Stimulated activated CD8-positive, alpha-beta memory T cell treated with anti-CD3 and anti-CD28 coated beads, Interleukin-15, amount 100 ng/mL, for 24 hours (primary cell): Measurements from ENCODE around the gene SCTR.

Experiments
- DNase-seq: peaks from one replicate; pipeline ENCODE4 v3.0.0-alpha.2; 2020; ENCODE audit warnings: low read depth

The SCTR gene

DNA sequence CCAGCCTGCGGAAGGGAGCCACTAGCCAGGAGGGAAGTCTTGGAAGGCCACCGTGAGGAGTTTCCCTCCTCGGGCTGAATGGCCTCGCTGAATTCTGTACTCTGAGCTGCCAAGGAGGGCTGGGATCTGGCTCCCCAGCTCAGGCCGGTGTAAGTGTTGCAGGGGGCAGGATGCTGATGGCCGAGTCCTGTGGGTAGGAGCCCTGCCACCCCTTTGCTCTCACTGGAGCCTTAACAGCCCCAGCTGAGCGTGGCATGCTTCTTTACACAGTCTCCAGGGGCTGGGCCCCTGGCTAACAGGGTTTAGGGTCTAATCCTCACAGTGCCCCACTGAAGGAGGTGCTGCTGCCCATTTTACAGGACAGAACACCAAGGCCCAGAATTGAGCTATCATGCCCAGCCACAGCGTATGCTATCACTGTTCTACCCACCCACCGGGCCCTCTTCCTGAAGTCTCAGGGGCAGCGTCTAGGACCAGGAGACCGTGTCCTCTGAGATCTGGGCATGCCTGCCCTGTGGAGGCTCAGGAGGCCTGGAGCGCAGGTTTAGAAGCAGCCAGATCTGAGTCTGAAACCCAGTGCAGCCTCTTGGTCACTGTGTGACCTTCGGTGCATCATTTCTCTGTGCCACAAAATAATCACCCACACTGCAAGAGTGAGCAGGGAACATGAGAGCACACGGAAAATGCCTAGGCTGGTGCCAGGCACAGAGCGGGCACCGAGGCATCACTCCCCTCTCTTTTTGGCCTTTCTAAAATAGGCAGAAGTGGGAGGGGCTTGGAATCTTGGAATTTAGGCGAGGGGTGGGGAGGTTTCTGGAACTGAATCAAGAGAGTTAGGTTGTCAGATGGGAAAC, 49.7 kb downstream of the SCTR start:
- no peak for DNase-seq

DNA sequence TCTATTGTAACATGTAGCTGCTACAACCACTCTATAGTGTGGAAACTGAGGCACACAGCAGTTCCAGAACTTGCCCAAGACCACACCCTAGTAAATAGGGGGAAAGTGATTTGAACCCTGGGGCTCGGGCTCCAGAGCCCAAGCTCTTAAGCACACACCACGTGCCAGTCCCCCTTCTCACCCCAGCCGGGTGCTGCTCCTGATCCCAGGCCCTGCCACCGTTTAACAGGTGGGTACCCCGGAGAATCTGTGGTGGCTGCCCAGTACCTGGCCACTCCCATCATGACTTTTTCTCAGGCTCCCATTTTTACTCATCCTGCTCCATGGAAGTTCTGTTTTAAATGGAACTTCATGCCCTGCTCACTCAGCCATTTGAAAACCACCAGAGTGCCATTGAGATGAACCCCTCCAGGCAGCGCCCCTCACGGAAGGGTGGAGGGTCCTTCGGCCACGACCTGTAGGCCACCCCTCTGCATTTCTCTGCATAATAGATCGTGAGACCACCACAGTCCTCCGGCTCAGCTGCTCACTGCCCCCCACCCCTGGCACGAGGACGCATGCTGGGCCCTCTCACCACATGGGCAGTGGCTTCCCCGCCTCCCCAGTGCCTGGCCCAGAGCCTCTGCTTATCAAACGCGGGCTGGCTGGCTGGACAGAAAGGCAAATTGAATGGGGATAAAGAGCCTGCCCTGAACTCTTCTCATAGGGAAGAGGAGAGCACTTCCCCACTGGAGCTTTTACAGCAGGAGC, 50.5 kb downstream of the SCTR start:
- no peak for DNase-seq

DNA sequence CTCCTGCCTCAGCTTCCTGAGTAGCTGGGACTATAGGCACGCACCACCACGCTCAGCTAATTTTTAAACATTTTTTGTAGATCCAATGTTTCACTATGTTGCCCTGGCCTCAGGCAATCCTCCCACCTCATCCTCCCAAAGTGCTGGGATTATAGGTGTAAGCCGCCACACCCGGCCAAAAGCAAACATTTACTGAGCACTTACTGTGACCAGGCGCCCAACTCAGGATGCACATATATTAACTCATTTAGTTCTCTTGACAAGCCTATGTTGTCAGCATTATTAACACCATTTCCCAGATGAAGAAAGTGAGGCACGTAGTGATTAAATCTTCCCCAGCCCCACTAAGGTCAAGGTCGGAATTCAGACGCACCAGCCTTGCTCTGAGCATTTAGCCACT, 51.5 kb downstream of the SCTR start:
- DNase-seq, result no peak

DNA sequence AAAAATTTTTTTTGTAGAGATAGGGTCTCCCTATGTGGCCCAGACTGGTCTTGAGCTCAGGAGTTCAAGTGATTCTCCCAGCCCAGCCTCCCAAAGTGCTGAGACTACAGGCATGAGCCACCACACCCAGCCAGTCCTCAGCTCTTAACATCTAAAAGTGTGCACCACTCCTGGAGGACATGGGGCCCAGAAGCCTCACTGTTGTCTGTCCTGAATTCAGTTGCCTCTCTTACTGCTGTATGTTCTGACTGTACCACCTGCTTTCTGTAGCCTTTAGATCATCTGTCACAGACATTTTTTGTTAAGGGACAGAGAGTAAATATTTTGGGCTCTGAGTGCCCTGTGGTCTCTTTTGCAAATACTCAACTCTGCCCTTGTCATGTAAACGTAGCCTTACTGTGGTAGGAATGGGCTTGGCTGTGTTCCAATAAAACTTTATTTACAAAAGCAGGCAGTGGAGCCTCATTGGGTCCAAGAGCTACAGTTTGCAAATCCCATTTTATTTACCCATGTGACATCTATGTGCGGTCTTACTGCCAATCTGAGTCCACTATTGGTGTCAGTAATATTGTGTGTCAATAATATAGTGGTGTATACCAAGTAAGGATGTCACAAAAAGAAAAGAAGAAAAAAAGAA, 54.5 kb downstream of the SCTR start:
- no peak for DNase-seq

DNA sequence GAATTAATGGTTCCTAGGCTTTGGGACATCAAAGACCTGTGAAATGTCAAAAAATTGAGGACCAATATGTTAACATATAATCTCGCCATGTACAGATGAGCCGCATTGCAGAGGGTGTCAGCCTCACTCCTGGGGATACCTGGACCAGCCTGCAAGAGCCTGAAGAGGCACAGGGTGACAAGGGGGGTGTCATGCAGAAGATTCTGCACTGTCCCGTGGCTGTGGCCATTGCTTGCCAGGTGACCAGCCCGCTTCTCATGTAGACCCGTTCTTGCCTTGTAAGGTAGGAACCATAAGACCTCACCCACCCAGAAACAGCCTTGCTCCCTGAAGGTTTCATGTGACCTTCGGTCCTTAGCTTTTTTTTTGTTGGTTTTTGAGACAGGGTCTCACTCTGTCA, 55.2 kb downstream of the SCTR start:
- no peak for DNase-seq

DNA sequence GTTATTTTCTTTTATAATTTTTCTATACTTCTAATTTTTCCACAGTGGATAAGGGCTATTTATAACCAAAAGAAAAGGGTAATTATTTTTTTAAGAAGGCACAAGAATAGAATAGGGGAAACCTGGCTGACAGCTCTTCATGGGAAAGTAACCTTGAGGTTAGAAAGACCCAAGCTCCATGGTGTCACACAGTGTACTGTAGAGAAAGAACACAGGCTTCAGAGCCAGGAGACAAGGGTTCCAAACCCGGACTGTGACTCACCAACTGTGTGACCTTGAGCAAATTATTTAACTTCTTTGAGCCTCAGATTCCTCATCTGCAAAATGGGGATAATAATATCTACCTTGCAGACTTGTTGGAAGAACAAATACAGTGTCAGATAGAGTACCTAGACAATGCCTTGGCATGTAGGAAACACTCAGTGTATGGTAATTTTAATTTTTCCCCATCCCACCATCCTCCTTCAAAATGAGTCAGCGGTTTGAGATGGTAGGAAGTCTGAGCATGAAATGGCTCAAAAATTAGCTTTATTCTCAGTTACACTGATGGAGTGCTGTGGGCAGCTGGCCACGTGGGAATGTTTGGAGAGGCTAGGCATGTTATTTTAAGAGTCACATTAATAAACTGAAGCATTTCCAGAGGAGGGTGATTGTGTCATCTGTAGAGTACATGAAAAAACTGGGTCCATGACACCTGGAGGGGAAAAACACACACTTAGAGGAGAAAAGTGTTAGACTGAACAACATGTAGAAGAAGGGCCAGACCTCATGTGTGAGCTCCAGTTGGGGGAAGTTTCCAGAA, 55.9 kb downstream of the SCTR start:
- DNase-seq, result no peak

DNA sequence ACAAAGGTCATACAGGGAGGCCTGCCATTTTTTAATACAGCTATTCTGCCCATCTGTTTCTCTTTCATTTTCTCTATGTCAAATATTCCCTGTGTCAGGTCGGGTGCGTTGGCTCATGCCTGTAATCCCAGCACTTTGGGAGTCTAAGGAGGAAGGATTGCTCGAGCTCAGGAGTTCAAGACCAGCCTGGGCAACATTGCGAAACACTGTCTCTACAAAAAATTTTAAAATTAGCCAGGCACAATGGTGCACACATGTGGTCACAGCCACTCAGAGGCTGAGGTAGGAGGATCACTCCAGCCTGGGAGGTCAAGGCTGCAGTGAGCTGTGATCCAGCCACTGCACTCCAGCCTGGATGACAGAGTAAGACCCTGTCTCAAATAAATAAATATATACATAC, 57.9 kb downstream of the SCTR start:
- no peak for DNase-seq

DNA sequence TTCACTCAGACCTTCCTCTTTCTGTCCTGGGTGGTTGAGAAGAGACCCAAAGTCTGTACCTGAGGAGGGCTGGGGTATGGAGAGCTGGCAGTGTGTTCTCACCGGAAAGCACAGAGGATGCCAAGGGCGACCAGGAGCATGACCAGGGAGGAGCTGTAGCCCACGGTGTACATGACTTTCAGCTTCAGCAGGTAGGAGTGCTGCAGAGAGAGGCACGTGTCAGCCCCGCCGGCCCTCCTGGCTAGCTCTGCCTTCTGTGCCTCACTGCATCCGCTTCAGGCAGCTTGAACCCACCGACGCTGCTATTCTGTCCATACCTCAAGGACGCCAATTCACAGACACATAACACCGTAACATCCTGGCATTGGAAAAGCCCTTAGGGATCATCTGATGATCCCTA, 58.6 kb downstream of the SCTR start:
- no peak for DNase-seq

DNA sequence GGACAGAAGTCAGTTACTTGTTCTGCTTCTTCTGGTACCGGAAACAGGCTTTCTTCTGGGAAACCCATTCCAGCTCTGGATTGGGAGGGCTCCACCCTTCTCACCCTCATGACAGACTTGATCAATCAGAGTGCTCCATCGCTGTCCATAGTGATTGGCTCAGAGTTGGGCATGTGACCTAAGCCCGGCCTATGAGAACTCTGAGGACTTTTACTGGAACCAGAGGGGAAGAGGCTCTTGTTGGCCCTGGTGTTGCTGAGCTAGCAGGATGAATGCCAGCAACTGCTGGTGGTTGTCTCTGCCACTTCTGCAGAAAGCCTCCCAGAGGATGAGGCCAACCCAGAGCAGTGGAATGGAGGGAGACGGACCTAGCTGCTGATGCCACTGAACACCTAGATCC, 59.3 kb downstream of the SCTR start:
- no peak for DNase-seq

DNA sequence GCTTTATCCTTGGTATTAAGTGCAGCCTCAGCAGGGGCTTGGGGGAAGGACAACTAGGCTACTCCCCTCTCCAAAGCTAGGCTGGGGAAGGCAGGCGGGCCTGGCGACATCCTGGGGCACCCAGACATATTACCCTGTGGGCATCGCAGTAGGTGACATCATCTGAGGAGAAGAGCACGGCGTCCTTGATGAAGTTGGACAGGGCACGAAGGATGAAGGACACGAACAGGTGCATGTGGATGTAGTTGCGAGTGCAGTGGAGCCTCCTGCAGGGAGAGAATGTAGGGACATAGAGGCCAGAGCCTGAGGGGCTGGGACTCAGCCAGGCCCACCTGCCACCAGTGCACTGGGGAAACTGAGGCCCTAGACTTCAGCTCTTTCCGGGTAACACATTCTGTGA, 60.3 kb downstream of the SCTR start:
- no peak for DNase-seq

DNA sequence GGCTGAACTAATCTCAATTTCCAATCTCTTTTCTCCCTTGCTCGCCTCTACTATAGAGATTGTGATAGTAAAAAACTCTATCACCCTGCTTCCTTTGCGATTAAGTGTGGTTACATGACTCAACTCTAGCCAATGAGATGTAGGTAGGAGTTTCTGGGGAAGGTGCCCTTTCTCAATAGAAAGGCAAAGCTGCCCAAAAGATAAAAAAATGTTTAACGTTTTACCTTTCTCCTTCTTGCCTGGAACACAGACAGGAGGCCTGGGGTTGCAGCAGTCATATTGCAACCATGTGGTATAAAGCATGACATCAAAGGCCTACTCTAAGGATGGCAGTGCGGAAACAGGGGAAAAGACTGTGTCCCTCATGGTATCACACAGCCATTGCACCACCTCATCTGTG, 61.1 kb downstream of the SCTR start:
- DNase-seq, result no peak

DNA sequence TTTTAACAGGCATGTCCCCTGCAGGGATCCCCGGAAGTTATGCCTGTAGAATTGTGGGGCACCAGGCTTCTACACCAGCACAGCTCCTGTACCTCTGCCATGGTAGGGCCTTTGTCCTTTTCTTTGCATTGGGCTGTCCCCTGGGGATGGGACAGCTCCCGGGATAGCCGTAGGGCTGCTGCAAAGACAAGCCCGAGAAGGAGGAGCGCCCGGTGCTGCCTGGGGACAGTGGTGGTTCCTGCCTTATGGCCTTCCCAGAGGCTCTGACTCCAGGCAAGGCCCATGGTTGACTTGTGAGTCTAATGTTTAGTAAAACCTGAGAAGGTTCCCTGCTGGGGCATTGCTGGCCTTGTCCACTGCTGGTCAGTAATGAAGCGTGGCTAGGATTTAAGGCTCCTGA, 61.7 kb downstream of the SCTR start:
- DNase-seq, result no peak

DNA sequence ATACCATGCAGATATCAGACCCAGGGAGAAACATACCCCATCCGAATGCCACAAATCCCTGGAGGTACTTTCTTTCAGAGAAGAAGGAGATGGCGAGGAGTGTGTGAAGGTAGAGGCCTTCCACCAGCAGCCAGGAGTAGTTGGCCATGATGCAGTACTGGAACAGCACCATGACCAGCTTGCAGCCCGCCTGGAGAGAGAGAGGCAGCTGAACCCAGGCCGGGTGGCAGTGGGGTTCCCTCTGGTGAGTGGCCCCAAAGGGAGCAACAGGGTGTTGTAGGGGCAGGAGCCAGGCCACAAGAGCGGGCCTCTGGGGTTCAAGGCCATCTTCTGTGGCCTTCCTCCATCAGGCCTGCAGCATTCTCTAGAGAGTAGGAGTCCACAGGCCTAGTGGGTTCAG, 62.5 kb downstream of the SCTR start:
- DNase-seq, result no peak

DNA sequence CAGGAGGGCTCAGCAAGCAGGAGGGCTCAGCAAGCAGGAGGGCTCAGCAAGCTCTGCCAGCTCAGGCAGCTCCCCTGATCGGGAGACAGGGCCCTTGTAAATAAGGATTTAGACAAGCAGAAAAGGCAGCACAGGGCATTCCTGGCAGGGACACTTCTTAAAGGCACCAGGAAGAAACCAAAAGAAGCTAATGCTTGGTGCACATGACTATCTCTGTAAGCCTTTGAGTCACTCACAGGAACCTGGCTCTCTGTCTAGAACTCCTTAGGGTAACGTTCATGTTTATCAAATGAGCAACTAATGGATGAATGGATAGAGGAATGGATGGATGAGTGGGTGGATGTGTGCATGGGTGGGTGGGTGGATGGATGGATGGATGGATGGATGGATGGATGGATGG, 64.2 kb downstream of the SCTR start:
- DNase-seq, result no peak

DNA sequence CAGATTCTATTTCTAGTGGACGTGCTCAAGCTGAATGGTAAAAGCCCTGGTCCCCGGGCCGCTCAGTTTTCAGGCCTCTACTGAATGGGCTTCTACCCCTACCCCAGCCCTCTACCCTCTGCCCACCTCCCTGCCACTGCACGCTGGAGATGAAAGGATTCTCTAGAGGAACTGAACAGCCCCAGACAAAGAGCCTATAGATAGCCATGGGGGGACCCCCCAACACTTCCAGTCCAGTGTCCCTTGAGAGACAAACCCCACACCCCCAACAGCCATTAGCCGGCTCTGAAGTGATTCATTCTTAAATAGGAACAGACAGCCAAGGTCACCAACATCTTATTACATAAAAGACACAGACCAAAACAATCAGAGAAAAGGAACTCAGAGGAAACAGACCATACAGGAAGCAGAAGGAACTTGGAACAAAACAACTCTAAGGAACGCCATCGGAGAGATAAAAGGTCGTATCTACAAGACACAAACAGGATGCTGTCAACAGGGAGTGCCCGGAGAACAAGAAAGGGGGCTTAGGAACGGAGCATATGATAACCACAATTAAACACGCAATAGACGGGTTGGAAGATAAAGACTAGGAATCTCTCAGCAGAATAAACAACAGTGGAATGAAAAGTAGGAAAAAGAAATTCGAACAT, 69.1 kb downstream of the SCTR start:
- DNase-seq, result no peak

DNA sequence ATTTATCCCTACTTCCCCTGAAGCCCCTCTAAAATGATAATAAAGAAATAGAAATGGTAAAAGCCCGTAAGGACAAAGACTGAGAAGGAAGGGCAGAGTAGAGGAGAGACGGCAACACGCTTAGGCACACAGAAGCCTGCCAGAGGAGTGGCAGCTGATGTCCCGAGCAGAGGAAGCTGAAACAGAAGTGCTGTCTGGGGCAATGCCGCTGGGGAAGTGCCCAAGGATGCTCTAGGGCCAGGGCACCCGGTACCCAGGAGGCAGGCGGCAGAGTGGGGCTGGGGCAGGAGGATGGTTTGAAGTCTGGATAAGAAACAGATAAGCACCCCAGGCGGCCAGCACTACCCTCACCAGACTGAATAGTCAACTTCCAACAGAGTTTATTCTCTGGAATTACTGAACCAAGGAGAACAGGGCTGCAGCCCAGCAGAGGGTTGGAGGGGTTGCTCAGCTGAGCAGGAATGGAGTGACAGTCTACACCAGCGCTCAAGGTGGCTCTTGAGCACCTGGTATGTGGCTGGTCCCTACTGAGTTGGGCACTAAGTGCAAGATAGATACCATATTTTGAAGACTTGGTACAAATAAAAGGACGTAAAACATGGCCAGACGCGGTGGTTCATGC, 70.2 kb downstream of the SCTR start:
- no peak for DNase-seq

DNA sequence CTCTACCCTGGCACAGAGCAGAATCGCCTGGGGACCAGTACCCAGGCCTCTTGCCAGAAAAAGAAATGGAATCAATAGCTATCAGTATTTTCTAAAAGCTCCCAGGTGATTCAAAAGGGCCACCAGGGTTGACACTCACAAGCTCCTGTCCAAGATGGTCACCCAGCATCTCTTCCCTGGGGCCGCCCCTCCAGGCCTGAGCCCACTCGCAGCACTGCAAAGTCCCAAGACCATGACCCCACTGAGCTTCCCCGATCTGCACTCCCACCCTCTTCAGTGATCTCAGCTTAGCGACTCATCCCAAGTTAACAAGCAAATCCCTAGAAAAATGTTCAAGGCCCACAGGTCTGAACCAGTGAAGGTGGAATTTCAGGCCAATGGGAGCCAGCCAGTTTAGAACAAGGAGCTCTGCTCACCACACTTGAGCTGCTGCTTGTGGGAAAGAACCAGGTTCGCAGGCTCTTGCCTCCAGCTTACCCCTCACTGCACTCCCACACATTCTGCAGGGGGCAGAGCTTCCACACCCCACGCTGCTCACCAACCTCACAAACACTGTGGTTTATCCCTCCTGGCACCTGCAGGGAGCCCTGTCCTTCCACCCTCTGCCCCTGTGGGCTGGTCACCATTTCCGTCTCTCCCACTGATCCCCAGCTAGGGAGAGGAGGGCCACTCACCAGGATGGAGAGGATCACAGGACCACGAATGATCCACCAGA, 72.8 kb downstream of the SCTR start:
- DNase-seq, result no peak

DNA sequence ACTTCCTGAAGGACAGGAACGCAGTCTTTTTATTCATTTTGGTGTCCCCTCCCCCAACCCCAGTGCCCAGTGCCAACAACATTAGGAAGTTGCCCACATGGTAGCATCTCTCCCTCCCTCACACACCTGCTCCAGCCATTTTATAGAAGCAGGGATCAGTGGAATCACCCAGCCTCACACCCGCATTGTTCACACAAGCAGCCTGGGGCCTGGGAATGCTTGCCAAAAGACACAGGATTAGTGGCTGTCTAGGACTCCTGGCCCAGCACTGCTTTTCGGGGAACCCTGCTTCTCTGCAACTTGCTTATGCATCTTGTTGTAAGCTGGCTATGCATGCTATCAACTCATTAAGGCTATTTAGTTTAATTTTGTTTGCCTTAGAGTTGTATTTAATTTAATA, 74.8 kb downstream of the SCTR start:
- DNase-seq, result no peak

DNA sequence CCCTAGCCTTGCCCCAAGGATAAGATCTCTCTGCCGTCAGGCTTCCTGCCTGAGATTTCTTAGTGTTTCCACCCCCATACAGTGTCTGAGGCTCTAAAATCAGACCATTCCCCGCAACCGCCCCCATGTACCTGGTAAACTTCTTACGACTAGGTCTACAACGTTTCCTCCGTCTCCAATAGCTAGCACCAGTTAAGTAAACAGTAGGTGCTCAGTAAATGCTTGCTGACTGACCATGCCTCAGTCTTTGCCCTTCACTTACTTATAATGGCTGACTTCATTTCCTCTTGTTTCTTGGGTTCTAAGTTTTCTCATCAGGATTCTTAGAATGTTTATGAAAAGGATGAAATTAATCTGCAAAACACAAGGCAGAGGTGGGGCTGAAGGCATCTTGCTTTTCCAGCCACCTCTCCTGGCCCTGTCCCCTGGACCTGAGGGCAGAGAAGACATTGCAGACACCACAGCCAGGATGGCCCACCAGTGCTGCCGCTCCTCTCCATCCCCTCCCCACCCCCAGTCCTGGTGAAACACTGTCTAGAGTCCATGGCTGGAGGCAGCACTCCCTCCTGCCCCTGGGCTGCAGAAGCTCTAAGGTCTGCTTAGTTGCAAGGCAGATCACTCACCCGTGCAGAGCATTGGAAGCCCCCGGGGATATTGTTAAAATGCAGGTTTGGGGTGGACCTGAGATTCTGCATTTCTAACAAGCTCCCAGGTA, 75.7 kb downstream of the SCTR start:
- no peak for DNase-seq

DNA sequence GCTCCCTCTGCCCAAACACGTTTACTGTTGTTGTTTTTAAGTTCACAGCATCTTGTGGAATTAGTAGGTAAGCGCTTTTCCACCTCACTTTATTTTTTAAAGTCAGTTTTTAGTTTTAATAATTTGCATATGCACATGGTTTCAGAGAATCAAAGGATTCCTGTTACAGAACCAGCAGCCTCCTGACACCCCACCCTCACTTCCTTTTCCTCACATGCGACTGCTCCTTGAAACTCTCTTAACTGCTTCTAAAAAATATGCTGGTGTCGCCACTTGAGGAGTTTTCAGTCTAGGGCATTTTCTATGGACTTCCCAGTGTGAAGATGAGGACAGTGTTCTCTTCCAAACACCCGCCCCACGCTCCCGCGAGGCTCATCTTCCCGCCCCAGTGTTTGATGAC, 78.2 kb downstream of the SCTR start:
- no peak for DNase-seq
